Mammary epithelial cell (primary cell): ENCODE measurements around the gene RIPPLY3.

Source experiments
- CTCF ChIP-seq, 2 donors: IDR thresholded peaks in 1 of 2; conservative IDR thresholded peaks in 1 of 2; 2 replicates each; pipeline ENCODE4 v1.5.1; 2011 to 2012; ENCODE audit warnings: inconsistent platforms in 2 of 2, low read length in 2 of 2, mild to moderate bottlenecking in 2 of 2, control low read depth in 1 of 2, low read depth in 1 of 2; ENCODE audit not compliant: insufficient read depth in 1 of 2; ENCODE audit errors: extremely low read depth in 1 of 2
- EZH2 ChIP-seq: IDR thresholded peaks from 2 replicates; pipeline ENCODE4 v1.6.1; 2012; ENCODE audit warnings: low read length, inconsistent platforms, borderline replicate concordance

DNA sequence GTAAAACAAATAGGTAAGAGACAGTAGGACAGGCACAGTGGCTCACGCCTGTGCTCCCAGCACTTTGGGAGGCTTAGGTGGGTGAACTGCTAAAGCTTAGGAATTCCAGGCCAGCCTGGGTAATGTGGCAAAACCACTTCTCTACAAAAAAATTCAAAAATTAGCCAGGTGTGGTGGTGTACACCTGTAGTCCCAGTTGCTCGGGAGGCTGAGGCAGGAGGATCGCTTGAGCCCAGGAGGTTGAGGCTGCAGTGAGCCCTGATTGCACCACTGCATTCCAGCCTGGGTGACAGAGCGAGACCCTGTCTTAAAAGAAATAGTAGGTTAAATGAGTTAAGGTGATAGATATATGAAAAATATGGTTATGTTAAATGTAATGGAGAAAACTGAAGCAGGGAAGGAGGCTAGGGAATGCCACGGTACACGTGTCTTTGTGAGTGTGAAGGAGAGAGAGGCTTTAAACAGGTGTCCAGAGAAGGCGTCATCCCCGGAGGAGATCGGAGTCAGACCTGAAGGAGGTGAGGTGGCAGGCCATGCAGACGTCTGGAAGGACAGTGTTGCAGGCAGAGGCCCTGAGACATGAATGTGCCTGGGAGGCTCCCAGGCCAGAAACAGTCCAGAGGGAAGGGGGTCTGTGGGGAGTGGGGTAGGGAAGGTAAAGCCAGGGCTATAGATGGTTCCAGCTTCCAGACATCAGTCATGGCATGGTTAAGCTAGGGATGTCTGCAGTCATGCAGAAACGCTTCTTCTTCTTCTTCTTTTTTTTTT lies 7.2 kb upstream of the RIPPLY3 start:
- TF ChIP-seq CTCF (conservative IDR thresholded peaks at IDR 0.05 in 1 of 2, IDR thresholded peaks at IDR 0.05 in 1 of 2; ENCODE audit: extremely low read depth in 1 of 2, insufficient read depth in 1 of 2, low read depth in 1 of 2, low read length in 2 of 2): no peak
- no peak for TF ChIP-seq EZH2
